Gastrocnemius medialis (tissue), 4 donors: ENCODE measurements around the gene ACAN. TPM values are rescaled to one million over a fixed set of nuclear protein-coding genes. Genes with fewer than 3 reads are reported as not detected.

Source experiments
- ATAC-seq, 2 donors: fragments of 150-250 bp; one replicate each; pipeline ENCODE4 v1.9.1; 2016
- DNase-seq, 2 donors: peaks; one replicate each; pipeline ENCODE4 v3.0.0-alpha.2; 2019
- H3K27ac ChIP-seq, 4 donors: fragments of 200-600 bp; sonication (generic); 1 replicate in 1 of 4; 2 replicates in 3 of 4; pipeline ENCODE4 v1.5.1; 2016 to 2018; ENCODE audit warnings: mild to moderate bottlenecking in 2 of 4, moderate library complexity in 1 of 4
- H3K27me3 ChIP-seq, 3 donors: fragments of 200-600 bp; sonication (generic) in 2 of 3; 1 replicate in 1 of 3; 2 replicates in 2 of 3; pipeline versions ENCODE4 v1.5.1 to v1.6.0; 2016 to 2019; ENCODE audit warnings: mild to moderate bottlenecking in 1 of 3, moderate library complexity in 1 of 3
- H3K36me3 ChIP-seq, 2 donors: fragments of 200-600 bp; sonication (generic) in 1 of 2; one replicate each; pipeline ENCODE4 v1.5.1; 2017 to 2018
- H3K4me1 ChIP-seq, 2 donors: fragments of 200-600 bp; sonication (generic) in 1 of 2; one replicate each; pipeline ENCODE4 v1.5.1; 2016 to 2017; ENCODE audit warnings: mild to moderate bottlenecking in 2 of 2
- H3K4me3 ChIP-seq, 4 donors: fragments of 200-600 bp; sonication (generic) in 3 of 4; 1 replicate in 1 of 4; 2 replicates in 3 of 4; pipeline ENCODE4 v1.5.1; 2016 to 2019; ENCODE audit warnings: mild to moderate bottlenecking in 2 of 4
- H3K9me3 ChIP-seq, 3 donors: fragments of 200-600 bp; sonication (generic) in 2 of 3; 1 replicate in 1 of 3; 2 replicates in 2 of 3; pipeline ENCODE4 v1.5.1; 2016 to 2019
- CTCF ChIP-seq, 5 experiments: fragments of 450-650 bp in 3 of 5; fragments of 200-600 bp in 2 of 5; sonication (generic) in 2 of 5; IDR thresholded peaks in 4 of 5; conservative IDR thresholded peaks in 1 of 5; 1 replicate in 4 of 5; 2 replicates in 1 of 5; pipeline ENCODE4 v1.5.1; 2016 to 2019; ENCODE audit warnings: antibody characterized with exemption in 5 of 5, mild to moderate bottlenecking in 3 of 5, moderate library complexity in 3 of 5
- POLR2A ChIP-seq, 2 donors: fragments of 450-650 bp; IDR thresholded peaks; one replicate each; pipeline ENCODE4 v1.6.1; 2017; ENCODE audit warnings: antibody characterized with exemption in 2 of 2, mild to moderate bottlenecking in 2 of 2, moderate library complexity in 2 of 2
- in situ Hi-C, 4 donors: fragments of 200-750 bp; cut with MboI; loops; one replicate each; pipeline versions ENCODE4 v1.15.0 to v1.8.0; 2017; ENCODE audit warnings: low sequenced_read_pairs in 4 of 4
- intact Hi-C: fragments of 100-400 bp; cut with DNase I; formaldehyde crosslinking; loops from one replicate; pipeline ENCODE4 v1.15.1; 2023; ENCODE audit warnings: low total_unique reads
- total RNA-seq, 4 donors: library from RNA; depleted of rRNA; stranded (reverse); fragments of >200 nt; gene quantifications; one replicate each; pipeline versions ENCODE4 v1.1.0 to v1.2.3, GENCODE V29; 2016

The ACAN gene
- total RNA-seq, 4 donors from 2014 or later, result 0.04 to 1.7 TPM; not detected in 2

GRCh38 chr15:88839146-88839545 is 35.9 kb downstream of the ACAN start:
- DNase-seq, result no peak
- intact Hi-C loops, result no loop called here
- TF ChIP-seq CTCF (IDR thresholded peaks at IDR 0.05 in 4 of 5, conservative IDR thresholded peaks at IDR 0.05 in 1 of 5), result no peak
- no peak for TF ChIP-seq POLR2A (IDR thresholded peaks at IDR 0.05)
- no peaks in the 10 kb centered on the region for H3K36me3 ChIP-seq
- no peaks in the 10 kb centered on the region for H3K9me3 ChIP-seq
- H3K27ac ChIP-seq, result no peak overlapping the region
- no peak overlapping the region for H3K4me3 ChIP-seq
- in situ Hi-C loops, result loop anchor here in 2 of 4 donors (25.0 kb wide), 1 partner anchor 177 kb away; no protein-coding TSS in a partner anchor
- ATAC-seq, result no peak
- H3K27me3 ChIP-seq, result no peaks in the 10 kb centered on the region
- H3K4me1 ChIP-seq, result no peaks in the 10 kb centered on the region

GRCh38 chr15:88839961-88840360 is 36.7 kb downstream of the ACAN start:
- H3K4me1 ChIP-seq, result no peaks in the 10 kb centered on the region
- TF ChIP-seq POLR2A (IDR thresholded peaks at IDR 0.05) (no peak), CTCF (IDR thresholded peaks at IDR 0.05 in 4 of 5, conservative IDR thresholded peaks at IDR 0.05 in 1 of 5) (no peak)
- DNase-seq, result no peak
- no peaks in the 10 kb centered on the region for H3K36me3 ChIP-seq
- in situ Hi-C loops, result loop anchor here in 2 of 4 donors (25.0 kb wide), 1 partner anchor 178 kb away; no protein-coding TSS in a partner anchor
- intact Hi-C loops, result no loop called here
- H3K9me3 ChIP-seq, result no peaks in the 10 kb centered on the region
- no peaks in the 10 kb centered on the region for H3K27me3 ChIP-seq
- H3K4me3 ChIP-seq, result no peak overlapping the region
- no peak for ATAC-seq
- H3K27ac ChIP-seq, result no peak overlapping the region

GRCh38 chr15:88841236-88841635 is 38.0 kb downstream of the ACAN start:
- in situ Hi-C loops (loop anchor here in 2 of 4 donors (25.0 kb wide), 1 partner anchor 179 kb away; no protein-coding TSS in a partner anchor), intact Hi-C loops (no loop called here)
- H3K27me3 ChIP-seq, result no peaks in the 10 kb centered on the region
- H3K36me3 ChIP-seq, result no peaks in the 10 kb centered on the region
- no peaks in the 10 kb centered on the region for H3K9me3 ChIP-seq
- ATAC-seq (no peak), DNase-seq (no peak)
- no peaks in the 10 kb centered on the region for H3K4me1 ChIP-seq
- H3K27ac ChIP-seq, result no peak overlapping the region
- TF ChIP-seq POLR2A (IDR thresholded peaks at IDR 0.05), result no peak
- no peak for TF ChIP-seq CTCF (IDR thresholded peaks at IDR 0.05 in 4 of 5, conservative IDR thresholded peaks at IDR 0.05 in 1 of 5)
- no peak overlapping the region for H3K4me3 ChIP-seq

- no peaks in the 10 kb centered on the region for H3K27me3 ChIP-seq
- TF ChIP-seq POLR2A (IDR thresholded peaks at IDR 0.05) (no peak), CTCF (IDR thresholded peaks at IDR 0.05 in 4 of 5, conservative IDR thresholded peaks at IDR 0.05 in 1 of 5) (no peak)
- H3K36me3 ChIP-seq, result no peaks in the 10 kb centered on the region
- no peak overlapping the region for H3K27ac ChIP-seq
- ATAC-seq (no peak), DNase-seq (no peak)
- in situ Hi-C loops, result loop anchor here in 2 of 4 donors (25.0 kb wide), 1 partner anchor 180 kb away; no protein-coding TSS in a partner anchor
- intact Hi-C loops, result no loop called here
- no peak overlapping the region for H3K4me3 ChIP-seq
- H3K9me3 ChIP-seq, result no peaks in the 10 kb centered on the region
- no peaks in the 10 kb centered on the region for H3K4me1 ChIP-seq
Measured at GRCh38 chr15:88842156-88842555, 38.9 kb downstream of the ACAN start.

GRCh38 chr15:88843334-88843733 is 40.1 kb downstream of the ACAN start:
- TF ChIP-seq POLR2A (IDR thresholded peaks at IDR 0.05) (no peak), CTCF (IDR thresholded peaks at IDR 0.05 in 4 of 5, conservative IDR thresholded peaks at IDR 0.05 in 1 of 5) (no peak)
- ATAC-seq, result no peak
- intact Hi-C loops, result no loop called here

More at GRCh38 chr15:88843334-88843733, 40.1 kb downstream of the ACAN start:
- H3K36me3 ChIP-seq, result no peaks in the 10 kb centered on the region
- H3K27ac ChIP-seq, result no peak overlapping the region
- H3K9me3 ChIP-seq, result no peaks in the 10 kb centered on the region
- DNase-seq, result no peak
- H3K4me3 ChIP-seq, result no peak overlapping the region
- in situ Hi-C loops, result loop anchor here in 2 of 4 donors (25.0 kb wide), 1 partner anchor 181 kb away; no protein-coding TSS in a partner anchor
- H3K4me1 ChIP-seq, result no peaks in the 10 kb centered on the region
- no peaks in the 10 kb centered on the region for H3K27me3 ChIP-seq
